Colonic mucosa (tissue), 4 donors: ENCODE results near the gene STOML3. TPM values are rescaled to one million over a fixed set of nuclear protein-coding genes. Genes with fewer than 3 reads are reported as not detected.

Experiments used
- DNase-seq: peaks from one replicate; pipeline ENCODE4 v3.0.0-alpha.2; 2020
- H3K27ac ChIP-seq: fragments of 200-600 bp; one replicate; pipeline ENCODE4 v1.8.0; 2021
- H3K27me3 ChIP-seq: fragments of 200-600 bp; one replicate; pipeline ENCODE4 v1.8.0; 2021
- H3K36me3 ChIP-seq: fragments of 200-600 bp; one replicate; pipeline ENCODE4 v1.8.0; 2021
- H3K4me1 ChIP-seq: fragments of 200-600 bp; one replicate; pipeline ENCODE4 v1.8.0; 2021; ENCODE audit warnings: mild to moderate bottlenecking
- H3K4me3 ChIP-seq: fragments of 200-600 bp; one replicate; pipeline ENCODE4 v1.8.0; 2021
- H3K9ac ChIP-seq, 2 donors: one replicate each; pipeline ENCODE4 v1.7.0; 2013; ENCODE audit warnings: control low read depth in 2 of 2, low read depth in 2 of 2, low read length in 2 of 2
- H3K9me3 ChIP-seq: fragments of 200-600 bp; one replicate; pipeline ENCODE4 v1.8.0; 2021
- CTCF ChIP-seq: fragments of 200-600 bp; IDR thresholded peaks from one replicate; pipeline ENCODE4 v1.8.0; 2022; ENCODE audit warnings: antibody characterized with exemption, mild to moderate bottlenecking
- intact Hi-C: fragments of 100-400 bp; cut with DNase I; formaldehyde crosslinking; loops from one replicate; pipeline ENCODE4 v1.14.1; 2022
- total RNA-seq, 2 donors: library from RNA; stranded (reverse); fragmentation: NEBNext Ultra II Directional in 1 of 2; extraction: Animal tissue kit (Norgen Biotek cat#: 25700) in 1 of 2; gene quantifications; one replicate each; pipeline ENCODE4 v1.2.1, GENCODE V29; 2021
- donor health status: healthy.
- donor health status: DM: no; HTN: no; CAD: no.
- donor health status: DM: no; HTN: no; CAD: no.

The STOML3 gene
- total RNA-seq, 2 donors from 2014 or later: not detected

GRCh38 chr13:39037410-39037879, 46.8 kb upstream of the STOML3 start:
- peak overlapping the region; percentile 86 for H3K4me3 ChIP-seq
- peak overlapping the region; percentile 74 to 98 for H3K9ac ChIP-seq
- DNase-seq: no peak
- peaks cover 8% of the 10 kb centered on the region for H3K4me1 ChIP-seq
- no peaks in the 10 kb centered on the region for H3K27me3 ChIP-seq
- H3K9me3 ChIP-seq: no peaks in the 10 kb centered on the region
- no peaks in the 10 kb centered on the region for H3K36me3 ChIP-seq
- intact Hi-C loops: no loop called here
- peak overlapping the region; percentile 88 for H3K27ac ChIP-seq
- no peak for TF ChIP-seq CTCF

- Histone ChIP-seq H3K9ac (peak overlapping the region in 1 of 2 donors; percentile 98), H3K4me1 (peaks cover 8% of the 10 kb centered on the region), H3K36me3 (no peaks in the 10 kb centered on the region), H3K27me3 (no peaks in the 10 kb centered on the region), H3K27ac (no peak overlapping the region), H3K9me3 (no peaks in the 10 kb centered on the region), H3K4me3 (peak overlapping the region; percentile 86)
- intact Hi-C loops: no loop called here
- DNase-seq: peak; percentile 30
- no peak for TF ChIP-seq CTCF
Observed at GRCh38 chr13:39036212-39036611, 45.6 kb upstream of the STOML3 start.

GRCh38 chr13:39035799-39036198, 45.2 kb upstream of the STOML3 start:
- no peaks in the 10 kb centered on the region for H3K36me3 ChIP-seq
- no peak overlapping the region for H3K27ac ChIP-seq
- peak overlapping the region in 1 of 2 donors; percentile 28 for H3K9ac ChIP-seq
- H3K4me1 ChIP-seq: peaks cover 8% of the 10 kb centered on the region
- intact Hi-C loops: no loop called here
- H3K27me3 ChIP-seq: no peaks in the 10 kb centered on the region
- no peak for DNase-seq
- TF ChIP-seq CTCF: no peak
- H3K9me3 ChIP-seq: no peaks in the 10 kb centered on the region
- H3K4me3 ChIP-seq: peak overlapping the region; percentile 86

- intact Hi-C loops: no loop called here
- Histone ChIP-seq H3K4me1 (peaks cover 8% of the 10 kb centered on the region), H3K9me3 (no peaks in the 10 kb centered on the region), H3K27ac (no peak overlapping the region), H3K9ac (peak overlapping the region in 1 of 2 donors; percentile 28), H3K4me3 (peak overlapping the region; percentile 86), H3K27me3 (no peaks in the 10 kb centered on the region), H3K36me3 (no peaks in the 10 kb centered on the region)
- TF ChIP-seq CTCF: no peak
- no peak for DNase-seq
Observed at GRCh38 chr13:39035204-39035603, 44.6 kb upstream of the STOML3 start.

GRCh38 chr13:39034085-39034484, 43.5 kb upstream of the STOML3 start:
- no peak for DNase-seq
- intact Hi-C loops: no loop called here
- peaks cover 8% of the 10 kb centered on the region for H3K4me1 ChIP-seq

More at GRCh38 chr13:39034085-39034484, 43.5 kb upstream of the STOML3 start:
- H3K9ac ChIP-seq: no peak overlapping the region
- no peaks in the 10 kb centered on the region for H3K27me3 ChIP-seq
- H3K4me3 ChIP-seq: no peak overlapping the region
- no peak for TF ChIP-seq CTCF
- no peak overlapping the region for H3K27ac ChIP-seq
- no peaks in the 10 kb centered on the region for H3K36me3 ChIP-seq
- no peaks in the 10 kb centered on the region for H3K9me3 ChIP-seq
